Hematopoietic multipotent progenitor cell treated with erythropoietin and hydrocortisone succinate and interleukin-3 and kit ligand, for 15 days (in vitro differentiated cells): ENCODE results near the gene TSPAN9.

ENCODE experiments used
- DNase-seq: peaks from one replicate; pipeline ENCODE4 v3.0.0-alpha.2; 2015; ENCODE audit warnings: low spot score

The TSPAN9 gene

GRCh38 chr12:3099146-3099545, 22.0 kb downstream of the TSPAN9 start:
- no peak for DNase-seq

DNA sequence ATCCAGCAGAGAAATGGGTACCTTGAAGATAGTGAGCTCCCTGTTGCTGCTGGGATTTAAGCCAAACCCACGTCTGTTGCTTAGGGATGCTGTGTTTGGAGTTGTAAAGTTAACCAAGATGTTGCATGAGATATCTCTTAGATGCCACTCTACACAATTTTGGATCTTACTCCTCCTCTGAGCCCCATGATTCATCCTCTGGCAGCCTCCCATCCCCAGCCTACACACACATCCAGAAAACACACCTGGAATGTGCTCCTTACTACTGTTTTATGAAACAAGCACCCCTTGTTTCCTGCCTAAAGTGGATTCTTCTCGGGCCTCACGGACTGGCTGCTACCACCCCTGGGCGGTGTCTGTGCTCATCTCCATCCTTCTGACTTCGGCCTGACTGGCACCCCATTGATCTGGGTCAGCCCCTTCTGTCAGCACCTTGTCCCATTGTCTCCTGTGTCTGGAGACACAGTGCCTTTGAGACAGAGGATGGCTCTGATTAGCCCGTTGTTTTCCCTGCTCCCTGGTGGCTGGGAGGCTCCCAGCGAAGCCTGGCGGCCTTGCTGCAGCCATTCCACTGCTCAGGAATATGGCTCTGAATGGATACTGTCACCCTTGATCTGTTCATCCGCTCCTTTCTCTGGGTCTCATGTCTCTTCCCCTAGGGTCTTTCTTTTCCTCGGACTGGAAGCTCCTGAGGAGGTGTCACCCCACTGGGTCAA, 24.3 kb downstream of the TSPAN9 start:
- no peak for DNase-seq

DNA sequence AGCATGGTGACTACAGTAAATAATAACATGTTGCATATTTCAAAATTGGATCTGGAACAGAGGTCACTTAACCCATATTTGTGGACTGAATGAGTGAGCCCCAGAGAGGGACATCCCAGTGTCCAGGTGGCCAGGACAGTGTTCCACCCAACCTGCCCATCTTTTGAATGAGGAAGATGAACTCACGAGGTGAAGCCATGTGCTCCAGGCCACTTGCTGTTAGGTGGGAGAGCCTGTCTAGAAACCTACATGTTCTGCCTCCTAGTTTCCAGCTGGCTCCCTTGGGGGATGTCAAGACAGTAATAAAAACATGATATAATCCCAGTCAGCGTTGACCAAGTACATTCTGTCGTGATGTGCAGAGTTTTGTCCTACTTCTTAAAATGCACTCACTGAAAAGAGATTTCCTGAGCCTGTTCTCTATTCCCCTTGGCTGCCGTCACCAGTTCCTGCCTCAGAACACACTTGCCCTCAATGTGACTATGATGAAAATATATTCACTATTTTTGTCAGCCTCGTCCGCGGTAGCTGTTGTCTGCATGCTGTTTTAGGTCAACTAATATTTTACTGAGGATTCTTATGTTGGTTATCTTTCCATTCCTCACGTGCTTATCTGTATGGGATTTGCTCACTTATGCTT, 25.7 kb downstream of the TSPAN9 start:
- no peak for DNase-seq

GRCh38 chr12:3103806-3104205, 26.6 kb downstream of the TSPAN9 start:
- DNase-seq = no peak

DNA sequence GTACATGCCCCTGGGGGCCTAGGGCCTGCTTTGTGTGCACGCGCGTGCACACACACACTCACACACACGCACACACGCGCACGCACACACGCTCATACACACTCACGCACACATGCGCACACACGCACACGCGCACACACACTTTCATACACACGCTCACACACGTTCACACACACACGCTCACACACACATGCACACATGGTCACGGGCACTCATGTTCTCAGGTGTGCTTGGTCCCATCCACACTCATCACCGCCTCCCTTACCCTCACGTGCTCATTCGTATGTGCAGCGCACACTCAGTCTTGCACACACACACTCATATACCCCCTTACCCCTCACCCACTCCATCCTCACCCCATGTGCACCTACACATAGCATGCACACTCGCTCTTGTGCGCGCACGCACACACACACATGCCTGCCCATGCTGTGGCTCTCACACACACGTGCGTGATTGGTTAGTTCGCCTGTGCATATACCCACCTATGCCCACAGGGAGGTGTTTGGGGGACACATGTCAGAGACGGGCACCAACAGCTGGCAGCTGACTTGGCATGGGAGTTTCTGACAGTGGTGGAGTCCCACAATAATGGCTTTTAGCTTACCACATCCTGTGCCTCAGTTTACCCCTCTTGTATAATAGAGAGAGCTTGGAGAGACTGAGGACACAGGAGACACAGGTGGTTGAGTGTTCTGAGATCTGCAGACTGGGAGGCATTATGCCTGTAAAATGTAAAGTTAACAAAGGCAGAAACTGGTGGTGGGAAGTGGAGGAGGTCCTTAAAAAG, 28.7 kb downstream of the TSPAN9 start:
- no peak for DNase-seq

DNA sequence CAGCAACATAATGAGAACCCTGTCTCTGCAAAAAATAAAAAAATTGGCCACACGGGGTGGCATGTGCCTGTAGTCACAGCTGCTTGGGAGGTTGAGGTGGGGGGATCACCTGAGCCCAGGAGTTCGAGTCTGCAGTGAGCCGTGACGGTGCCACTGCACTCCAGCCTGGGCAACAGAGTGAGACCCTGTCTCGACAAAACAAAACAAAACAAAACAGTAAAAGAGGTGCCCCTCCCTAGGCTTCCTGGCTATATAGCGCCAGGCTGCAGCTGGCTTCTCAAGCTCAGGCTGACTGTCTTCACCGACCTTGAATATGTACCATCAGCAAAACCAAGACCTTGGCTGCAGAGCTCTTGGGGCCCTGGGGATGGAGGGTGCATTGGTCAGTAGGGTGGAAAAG, 29.4 kb downstream of the TSPAN9 start:
- DNase-seq = no peak

- DNase-seq = no peak
These were observed 29.9 kb downstream of the TSPAN9 start for GRCh38 chr12:3107071-3107583.

DNA sequence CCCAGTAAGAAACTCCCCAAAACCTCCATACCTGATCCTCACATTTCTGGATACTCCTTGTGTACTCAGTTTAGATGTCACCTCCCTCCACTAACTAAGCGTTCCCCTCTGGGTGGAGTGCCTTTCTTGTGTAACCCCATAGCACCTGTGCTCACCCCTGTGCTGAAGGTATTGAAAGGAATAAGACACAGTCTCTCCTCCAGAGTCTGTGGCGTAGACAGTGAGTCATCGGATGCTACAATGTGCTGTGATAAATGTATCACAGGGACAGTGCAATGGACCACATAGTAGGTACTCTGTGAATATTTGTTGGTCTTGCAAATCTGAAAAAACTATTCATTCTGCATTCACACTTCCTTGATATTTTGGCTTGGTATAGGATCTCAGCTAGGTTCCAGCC, 30.8 kb downstream of the TSPAN9 start:
- no peak for DNase-seq

DNA sequence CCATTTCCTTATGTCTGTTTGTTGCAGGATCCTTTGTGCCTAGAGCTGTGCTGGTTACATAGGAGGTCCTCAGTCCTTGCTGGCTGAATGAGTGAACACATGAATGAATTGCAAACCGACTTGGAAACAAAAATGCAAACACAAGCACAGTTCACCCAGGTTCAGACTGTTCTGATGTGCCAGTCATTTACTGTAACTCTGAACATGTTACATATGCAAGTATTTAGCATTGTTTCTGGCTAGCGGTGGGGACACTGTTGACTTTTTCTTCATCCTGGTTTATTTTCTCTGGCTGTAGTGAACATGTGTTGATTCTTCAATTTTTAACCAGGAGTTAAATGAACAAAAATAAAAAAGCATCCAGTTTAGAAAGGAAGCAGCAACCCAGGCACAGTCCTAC, 33.4 kb downstream of the TSPAN9 start:
- no peak for DNase-seq

DNA sequence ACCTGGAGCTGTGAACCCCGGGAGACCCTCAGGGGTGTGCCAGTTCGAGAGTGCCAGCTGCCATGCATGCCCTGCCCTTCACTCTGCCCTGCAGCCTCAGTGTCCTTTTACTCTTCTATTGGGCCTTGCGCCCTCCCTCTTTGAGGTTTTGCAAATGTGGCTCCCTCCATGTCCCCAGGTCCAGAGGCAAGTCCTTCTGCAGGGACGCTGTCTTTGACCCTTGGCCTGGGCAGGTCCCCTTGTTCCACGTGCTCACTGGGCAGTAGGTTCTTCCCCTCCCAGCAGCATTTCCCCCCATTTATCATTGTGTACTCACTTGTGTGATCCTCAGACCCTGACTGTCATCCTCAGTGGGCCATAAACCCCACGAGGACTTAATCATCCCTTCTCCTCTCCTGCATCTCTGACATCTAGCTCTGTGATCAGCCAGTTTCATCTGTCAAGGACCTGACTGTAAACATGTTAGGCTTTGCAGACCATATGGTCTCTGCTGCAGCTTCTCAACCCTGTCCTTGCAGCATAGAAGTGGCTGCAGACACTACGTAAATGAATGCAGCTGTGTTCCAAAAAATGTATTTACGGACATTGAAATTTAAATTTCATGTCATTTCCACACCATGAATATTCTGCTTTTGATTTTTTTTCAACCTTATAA, 36.6 kb downstream of the TSPAN9 start:
- no peak for DNase-seq

DNA sequence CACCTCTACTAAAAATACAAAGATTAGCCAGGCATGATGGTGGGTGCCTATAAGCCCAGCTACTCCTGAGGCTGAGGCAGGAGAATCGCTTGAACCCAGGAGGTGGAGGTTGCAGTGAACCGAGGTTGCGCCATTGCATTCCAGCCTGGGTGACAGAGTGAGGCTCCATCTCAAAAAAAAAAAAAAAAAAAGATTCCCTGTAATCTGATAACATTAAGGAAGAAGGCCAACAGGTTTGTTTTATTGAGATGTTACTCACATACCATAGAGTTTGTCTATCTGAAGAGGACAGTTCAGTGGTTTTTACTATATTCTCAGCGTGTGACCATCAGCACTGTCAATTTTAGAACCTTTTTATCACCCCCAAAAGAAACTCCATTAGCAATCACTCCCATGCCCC, 37.5 kb downstream of the TSPAN9 start:
- DNase-seq = no peak

GRCh38 chr12:3115078-3115477, 37.9 kb downstream of the TSPAN9 start:
- DNase-seq = no peak

DNA sequence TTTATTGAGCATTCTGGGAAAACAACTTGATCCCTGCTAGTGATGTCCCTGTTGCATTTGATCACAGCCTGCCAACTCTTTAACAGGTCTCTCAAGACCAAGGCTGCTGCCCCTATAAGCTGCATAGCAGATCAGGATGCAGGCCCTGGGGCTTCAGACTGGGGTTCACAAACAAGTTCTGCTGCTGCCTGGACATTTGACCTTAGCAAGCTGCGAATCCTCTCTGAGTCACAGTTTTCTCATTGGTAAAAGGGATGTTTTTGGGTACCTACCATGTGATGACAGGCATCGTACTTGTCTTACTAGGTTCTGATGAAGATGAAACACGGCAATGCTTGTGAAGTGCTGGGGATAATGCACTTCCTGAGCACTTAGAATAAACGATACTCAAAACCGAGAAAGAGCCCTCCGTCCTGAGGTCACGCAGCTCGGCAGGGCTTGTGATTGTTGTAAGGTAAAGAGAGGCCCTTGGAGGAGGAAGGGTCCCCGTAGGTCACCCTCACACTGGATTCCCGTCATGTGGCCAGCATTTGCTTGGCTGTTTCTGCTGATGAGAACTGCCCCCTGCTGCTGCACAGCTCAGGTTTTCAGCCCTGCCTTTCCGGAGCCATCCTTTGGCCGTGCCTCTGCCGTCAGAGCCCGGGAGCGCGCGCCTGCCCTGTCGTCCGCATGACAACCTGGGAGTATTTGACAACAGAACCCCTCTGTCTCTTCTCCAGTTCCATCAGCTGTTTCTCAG, 39.1 kb downstream of the TSPAN9 start:
- no peak for DNase-seq

DNA sequence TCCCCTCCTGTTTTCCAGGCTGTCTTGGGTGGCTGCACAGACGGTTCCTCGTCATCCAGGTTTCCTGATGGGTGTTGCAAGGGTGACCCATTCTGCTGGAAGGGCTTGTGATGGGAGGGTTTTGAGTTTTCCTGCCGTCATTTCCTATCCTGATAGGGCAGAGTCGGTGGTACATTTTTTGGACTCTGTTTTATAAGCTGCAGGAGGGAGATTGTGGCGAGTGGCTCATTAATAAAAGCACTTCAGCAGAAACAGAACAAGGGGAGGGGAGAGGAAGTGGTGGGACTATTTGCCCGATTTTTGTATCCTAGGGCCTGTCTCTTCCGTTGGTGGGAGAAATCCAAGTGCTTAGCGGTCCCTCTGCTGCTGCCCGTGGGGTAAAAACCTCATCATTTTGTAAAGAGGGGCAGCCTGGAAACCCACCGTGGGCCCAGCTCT, 40.0 kb downstream of the TSPAN9 start:
- DNase-seq = no peak

GRCh38 chr12:3117591-3118015, 40.4 kb downstream of the TSPAN9 start:
- DNase-seq = no peak

DNA sequence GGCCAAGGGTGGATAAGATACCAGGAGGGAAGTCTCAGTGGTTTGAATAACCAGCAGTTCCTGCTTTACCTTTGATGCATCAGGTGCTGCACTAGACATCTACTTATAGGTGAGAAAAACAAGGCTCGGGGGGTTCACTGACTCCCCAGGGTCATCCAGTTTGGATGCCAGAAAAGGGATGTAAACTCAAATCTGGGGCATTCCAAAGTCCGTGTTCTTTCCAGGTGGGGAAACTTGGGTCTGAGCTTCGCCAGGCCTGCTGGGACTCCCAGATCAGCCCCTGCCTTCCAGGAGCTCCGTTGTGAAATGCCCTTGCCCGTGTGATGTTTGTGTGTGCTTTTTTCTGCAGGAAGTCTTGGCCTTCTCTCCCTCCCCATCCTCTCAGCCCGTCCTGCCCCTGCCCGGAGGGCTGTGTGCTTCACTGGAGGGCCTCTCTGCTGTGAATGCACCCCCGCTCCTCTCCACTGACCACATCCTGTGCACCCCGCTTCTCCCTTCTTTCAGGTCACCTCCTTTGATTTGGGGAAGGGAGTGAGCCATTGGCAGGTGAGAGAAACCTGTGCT, 42.1 kb downstream of the TSPAN9 start:
- DNase-seq = no peak

GRCh38 chr12:3119756-3120601, 42.8 kb downstream of the TSPAN9 start:
- no peak for DNase-seq

DNA sequence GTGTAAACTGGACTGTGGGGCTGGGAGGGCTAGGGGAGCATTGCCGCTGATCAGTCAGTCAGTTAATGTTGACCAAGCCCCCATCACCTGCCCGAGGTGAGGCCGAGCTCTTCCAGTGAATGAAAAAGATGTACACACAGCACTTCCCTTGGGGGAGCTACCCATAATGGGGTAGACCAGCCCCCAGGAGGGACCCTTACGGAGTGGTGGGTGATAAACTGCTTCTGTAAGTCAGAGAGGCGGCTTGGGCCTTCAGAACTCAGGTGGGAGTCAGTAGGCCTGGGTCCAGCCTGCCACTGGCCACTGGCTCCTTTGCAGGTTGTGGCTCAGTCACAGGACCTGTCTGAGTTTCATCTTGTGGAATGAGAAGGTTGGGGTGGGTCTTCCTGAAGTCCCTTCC, 43.5 kb downstream of the TSPAN9 start:
- no peak for DNase-seq

- no peak for DNase-seq
These were observed 45.9 kb downstream of the TSPAN9 start for GRCh38 chr12:3122841-3123678.
